Body of pancreas (tissue), 4 donors: ENCODE results near the gene ESRRA. TPM values are rescaled to one million over a fixed set of nuclear protein-coding genes. Genes with fewer than 3 reads are reported as not detected.

Experiments
- ATAC-seq: fragments of 150-250 bp; one replicate; pipeline ENCODE4 v1.9.1; 2016
- DNase-seq, 4 donors: peaks; one replicate each; pipeline ENCODE4 v3.0.0-alpha.2; 2019
- H3K27ac ChIP-seq, 4 donors: fragments of 200-600 bp; sonication (generic); 1 replicate in 3 of 4; 2 replicates in 1 of 4; pipeline versions ENCODE4 v1.5.1 to v1.6.1; 2016 to 2019; ENCODE audit warnings: mild to moderate bottlenecking in 1 of 4, mixed read lengths in 1 of 4, moderate library complexity in 1 of 4
- H3K27me3 ChIP-seq, 2 donors: fragments of 200-600 bp; sonication (generic); one replicate each; pipeline ENCODE4 v1.6.0; 2016; ENCODE audit warnings: mild to moderate bottlenecking in 1 of 2
- H3K36me3 ChIP-seq, 2 donors: fragments of 200-600 bp; sonication (generic); replicated peaks in 1 of 2; 2 replicates each; pipeline ENCODE4 v1.5.1; 2016; ENCODE audit warnings: low read depth in 2 of 2; ENCODE audit not compliant: insufficient read depth in 1 of 2
- H3K4me1 ChIP-seq: fragments of 200-600 bp; sonication (generic); one replicate; pipeline ENCODE4 v1.6.0; 2016
- H3K4me3 ChIP-seq, 2 donors: fragments of 200-600 bp; sonication (generic); 1 replicate in 1 of 2; 2 replicates in 1 of 2; pipeline ENCODE4 v1.5.1; 2016 to 2019
- H3K9me3 ChIP-seq, 3 donors: fragments of 200-600 bp; sonication (generic); 1 replicate in 2 of 3; 2 replicates in 1 of 3; pipeline ENCODE4 v1.5.1; 2016
- CTCF ChIP-seq, 7 experiments: fragments of 450-650 bp in 4 of 7; fragments of 200-600 bp in 3 of 7; sonication (generic) in 3 of 7; IDR thresholded peaks; one replicate each; pipeline ENCODE4 v1.5.1; 2016 to 2019; ENCODE audit warnings: antibody characterized with exemption in 7 of 7
- POLR2A ChIP-seq, 3 donors: fragments of 450-650 bp; IDR thresholded peaks; one replicate each; pipeline ENCODE4 v1.6.1; 2016; ENCODE audit warnings: antibody characterized with exemption in 3 of 3, mild to moderate bottlenecking in 2 of 3
- WGBS, 2 donors: methylation state at CpG; one replicate each; pipeline ENCODE4 v1.1.5; 2017; 5-methylcytosine and 5-hydroxymethylcytosine counted together
- intact Hi-C: fragments of 100-400 bp; cut with DNase I; formaldehyde crosslinking; loops from one replicate; pipeline ENCODE4 v1.15.1; 2023
- total RNA-seq, 2 donors: library from RNA; depleted of rRNA; stranded (reverse); fragments of >200 nt; gene quantifications; one replicate each; pipeline ENCODE4 v1.1.0, GENCODE V29; 2016

The ESRRA gene
- total RNA-seq, 2 donors from 2014 or later, result 51.7 to 63.8 TPM

GRCh38 chr11:64347193-64347867 lies 42.0 kb downstream of the ESRRA start:
- DNase-seq (no peak), ATAC-seq (no peak)
- Histone ChIP-seq H3K4me1 (peaks cover 5% of the 10 kb centered on the region), H3K9me3 (no peaks in the 10 kb centered on the region), H3K4me3 (no peak overlapping the region), H3K36me3 (no peaks in the 10 kb centered on the region), H3K27me3 (no peaks in the 10 kb centered on the region), H3K27ac (no peak overlapping the region)
- WGBS, 2 donors, result 69 to 77% methylated on average over 12 of the region's 12 CpGs
- no peak for TF ChIP-seq CTCF (IDR thresholded peaks at IDR 0.05)
- TF ChIP-seq POLR2A (IDR thresholded peaks at IDR 0.05), result no peak
- intact Hi-C loops, result no loop called here

GRCh38 chr11:64348383-64349024 lies 43.2 kb downstream of the ESRRA start:
- no peak for TF ChIP-seq CTCF (IDR thresholded peaks at IDR 0.05)
- no peak for TF ChIP-seq POLR2A (IDR thresholded peaks at IDR 0.05)
- WGBS, 2 donors, result 78 to 88% methylated on average over 10 to 14 of the region's 14 CpGs
- intact Hi-C loops, result no loop called here
- H3K4me1 ChIP-seq, result no peaks in the 10 kb centered on the region
- no peak for ATAC-seq
- no peaks in the 10 kb centered on the region for H3K36me3 ChIP-seq
- no peak overlapping the region for H3K4me3 ChIP-seq
- no peak overlapping the region for H3K27ac ChIP-seq
- DNase-seq, result no peak
- no peaks in the 10 kb centered on the region for H3K27me3 ChIP-seq
- no peaks in the 10 kb centered on the region for H3K9me3 ChIP-seq

GRCh38 chr11:64349025-64349387 lies 43.7 kb downstream of the ESRRA start:
- WGBS, 2 donors, result 90% methylated on average over 6 to 7 of the region's 7 CpGs
- DNase-seq (no peak), ATAC-seq (no peak)
- intact Hi-C loops, result no loop called here
- Histone ChIP-seq H3K4me1 (no peaks in the 10 kb centered on the region), H3K36me3 (no peaks in the 10 kb centered on the region), H3K4me3 (no peak overlapping the region), H3K27me3 (no peaks in the 10 kb centered on the region), H3K27ac (no peak overlapping the region), H3K9me3 (no peaks in the 10 kb centered on the region)
- TF ChIP-seq CTCF (IDR thresholded peaks at IDR 0.05) (no peak), POLR2A (IDR thresholded peaks at IDR 0.05) (no peak)

- Histone ChIP-seq H3K36me3 (no peaks in the 10 kb centered on the region), H3K4me1 (no peaks in the 10 kb centered on the region), H3K4me3 (no peak overlapping the region), H3K27ac (no peak overlapping the region), H3K27me3 (no peaks in the 10 kb centered on the region), H3K9me3 (no peaks in the 10 kb centered on the region)
- ATAC-seq (no peak), DNase-seq (no peak)
- no peak for TF ChIP-seq POLR2A (IDR thresholded peaks at IDR 0.05)
- TF ChIP-seq CTCF (IDR thresholded peaks at IDR 0.05), result no peak
- intact Hi-C loops, result no loop called here
- WGBS, 2 donors, result 80 to 94% methylated on average over 10 to 11 of the region's 11 CpGs
Observed at GRCh38 chr11:64349404-64349803, 44.1 kb downstream of the ESRRA start.
